ENCODE measurements around the gene KLHDC7A. TPM values are rescaled to one million over a fixed set of nuclear protein-coding genes. Genes with fewer than 3 reads are reported as not detected.

KLHDC7A gene
- total RNA-seq, 4 donors from 2014 or later = 0.48 to 7.6 (median 1.3) TPM

DNA sequence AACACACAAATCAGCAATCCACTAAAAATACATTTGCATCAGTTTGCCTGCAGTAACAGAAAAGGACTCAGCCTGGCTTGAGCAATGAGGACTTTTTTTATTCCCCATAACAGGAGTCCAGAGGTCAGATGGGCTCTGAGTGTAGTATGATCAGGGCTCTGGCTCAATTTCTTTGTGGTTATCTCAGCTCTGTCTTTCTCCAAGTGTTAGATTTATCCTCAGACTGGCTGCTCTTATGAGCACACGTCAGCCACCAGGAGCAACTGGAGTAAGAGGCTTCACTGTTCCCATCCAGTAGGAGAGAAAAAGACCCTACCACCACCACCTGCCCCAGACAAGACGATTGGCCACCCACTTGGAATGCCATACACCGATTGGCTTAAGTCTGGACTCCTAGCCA lies 36.2 kb upstream of the KLHDC7A start:
- intact Hi-C loops (cut with DNase I) = no loop called here
- TF ChIP-seq POLR2A (IDR thresholded peaks at IDR 0.05) = no peak
- TF ChIP-seq, protein P1, sequence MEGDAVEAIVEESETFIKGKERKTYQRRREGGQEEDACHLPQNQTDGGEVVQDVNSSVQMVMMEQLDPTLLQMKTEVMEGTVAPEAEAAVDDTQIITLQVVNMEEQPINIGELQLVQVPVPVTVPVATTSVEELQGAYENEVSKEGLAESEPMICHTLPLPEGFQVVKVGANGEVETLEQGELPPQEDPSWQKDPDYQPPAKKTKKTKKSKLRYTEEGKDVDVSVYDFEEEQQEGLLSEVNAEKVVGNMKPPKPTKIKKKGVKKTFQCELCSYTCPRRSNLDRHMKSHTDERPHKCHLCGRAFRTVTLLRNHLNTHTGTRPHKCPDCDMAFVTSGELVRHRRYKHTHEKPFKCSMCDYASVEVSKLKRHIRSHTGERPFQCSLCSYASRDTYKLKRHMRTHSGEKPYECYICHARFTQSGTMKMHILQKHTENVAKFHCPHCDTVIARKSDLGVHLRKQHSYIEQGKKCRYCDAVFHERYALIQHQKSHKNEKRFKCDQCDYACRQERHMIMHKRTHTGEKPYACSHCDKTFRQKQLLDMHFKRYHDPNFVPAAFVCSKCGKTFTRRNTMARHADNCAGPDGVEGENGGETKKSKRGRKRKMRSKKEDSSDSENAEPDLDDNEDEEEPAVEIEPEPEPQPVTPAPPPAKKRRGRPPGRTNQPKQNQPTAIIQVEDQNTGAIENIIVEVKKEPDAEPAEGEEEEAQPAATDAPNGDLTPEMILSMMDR (IDR thresholded peaks at IDR 0.05) = no peak
- 44 to 56% methylated on average over 3 of the region's 3 CpGs for WGBS, 2 donors

DNA sequence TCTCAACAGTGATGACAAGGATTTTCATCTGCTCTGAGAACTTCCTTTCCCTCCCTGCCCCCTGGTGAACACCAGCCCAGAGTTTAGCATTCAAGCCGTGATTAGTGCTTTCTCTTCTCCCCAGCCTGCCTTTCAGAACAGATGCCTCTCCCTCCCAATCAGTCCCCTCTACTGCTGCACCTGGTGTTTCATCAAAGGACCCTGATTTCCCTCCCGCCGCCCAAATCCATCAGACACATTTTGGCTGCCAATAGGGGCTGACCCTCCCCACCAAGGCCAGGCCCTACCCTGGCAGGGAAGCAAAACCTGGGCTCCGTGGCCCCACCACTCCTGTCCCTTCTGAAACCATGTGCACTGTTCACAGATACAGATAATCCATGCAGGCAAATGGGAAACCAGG lies 34.0 kb upstream of the KLHDC7A start:
- TF ChIP-seq POLR2A (IDR thresholded peaks at IDR 0.05) = no peak
- TF ChIP-seq, protein P1 (IDR thresholded peaks at IDR 0.05) = no peak
- no peaks in the 10 kb centered on the region for H3K9me3 ChIP-seq
- peaks cover 0 to 42% (median 0%) of the 10 kb centered on the region in 4 donors for H3K27me3 ChIP-seq
- 49 to 55% methylated on average over 2 to 4 of the region's 4 CpGs for WGBS, 2 donors
- intact Hi-C loops (cut with DNase I) = no loop called here
- no peaks in the 10 kb centered on the region for H3K36me3 ChIP-seq
- no peak overlapping the region for H3K4me3 ChIP-seq
- no peaks in the 10 kb centered on the region for H3K4me1 ChIP-seq
- no peak for DNase-seq
- H3K27ac ChIP-seq = no peak overlapping the region

More for the DNA sequence above, 36.2 kb upstream of the KLHDC7A start:
- DNase-seq = no peak
- Histone ChIP-seq H3K27me3 (peaks cover 0 to 38% (median 0%) of the 10 kb centered on the region in 4 donors), H3K27ac (no peak overlapping the region), H3K4me1 (peaks cover 0 to 15% (median 0%) of the 10 kb centered on the region in 3 donors), H3K4me3 (no peak overlapping the region), H3K36me3 (no peaks in the 10 kb centered on the region), H3K9me3 (no peaks in the 10 kb centered on the region)

DNA sequence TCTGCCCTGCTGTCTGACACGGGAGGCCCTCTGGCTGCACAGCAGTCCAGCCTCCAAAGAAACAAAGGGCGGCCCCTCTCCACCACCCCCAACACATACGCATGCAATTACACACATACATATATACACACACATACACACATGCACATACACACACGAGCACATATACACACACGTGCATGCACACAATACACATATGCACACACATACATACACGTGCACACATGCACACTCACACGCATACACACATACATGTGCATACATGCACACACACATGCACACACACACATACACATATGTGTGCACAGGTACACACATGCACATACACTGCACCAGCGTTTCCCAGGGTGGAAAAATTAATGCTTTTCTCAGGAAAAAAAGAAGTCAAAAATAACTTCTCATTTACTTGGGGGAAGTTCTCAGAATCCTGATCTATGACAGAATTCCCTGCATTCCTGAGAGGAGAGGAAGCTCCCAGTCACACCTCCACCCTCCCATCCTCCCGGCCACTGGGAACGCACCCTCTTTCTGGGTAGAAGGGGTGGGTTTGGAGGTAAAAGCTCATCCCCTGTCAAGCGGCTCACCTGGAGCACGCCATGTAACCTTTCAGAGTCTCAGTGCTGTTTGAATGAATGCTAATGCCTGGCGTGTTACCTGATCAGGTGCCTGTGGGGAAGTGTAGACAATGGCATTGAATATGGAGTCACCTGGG lies 33.1 kb upstream of the KLHDC7A start:
- Histone ChIP-seq H3K27ac (no peak overlapping the region), H3K4me1 (no peaks in the 10 kb centered on the region), H3K9me3 (no peaks in the 10 kb centered on the region), H3K27me3 (peaks cover 0 to 42% (median 0%) of the 10 kb centered on the region in 4 donors), H3K36me3 (no peaks in the 10 kb centered on the region), H3K4me3 (no peak overlapping the region)
- no peak for TF ChIP-seq POLR2A (IDR thresholded peaks at IDR 0.05)
- TF ChIP-seq, protein P1 (IDR thresholded peaks at IDR 0.05) = no peak
- intact Hi-C loops (cut with DNase I) = no loop called here
- no peak for DNase-seq
- WGBS, 2 donors = 77 to 84% methylated on average over 11 to 12 of the region's 13 CpGs

DNA sequence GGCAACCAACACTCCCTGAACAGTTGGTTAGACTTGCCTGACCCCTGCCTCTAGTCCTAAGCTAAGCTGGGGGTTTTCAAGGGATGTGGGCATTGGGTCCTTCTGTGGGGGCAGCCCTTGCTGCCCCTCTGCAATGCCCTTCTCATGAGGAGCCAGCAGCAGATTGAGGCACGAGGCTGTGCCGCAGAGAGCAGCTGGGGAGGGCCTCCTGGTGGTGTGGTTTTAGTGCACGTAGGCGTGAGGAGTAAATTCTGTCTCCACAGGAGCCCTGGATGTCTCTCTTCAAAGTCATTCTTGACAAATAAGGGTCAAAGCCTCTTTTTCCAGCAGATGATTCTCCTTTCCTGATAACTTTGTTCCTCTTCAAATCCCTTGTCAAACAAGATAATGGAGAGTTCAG lies 31.8 kb upstream of the KLHDC7A start:
- intact Hi-C loops (cut with DNase I) = no loop called here
- Histone ChIP-seq H3K27ac (no peak overlapping the region), H3K36me3 (no peaks in the 10 kb centered on the region), H3K4me1 (no peaks in the 10 kb centered on the region), H3K9me3 (no peaks in the 10 kb centered on the region), H3K4me3 (no peak overlapping the region), H3K27me3 (peaks cover 0 to 47% (median 0%) of the 10 kb centered on the region in 4 donors)
- no peak for DNase-seq
- TF ChIP-seq, protein P1 (IDR thresholded peaks at IDR 0.05) = no peak
- no peak for TF ChIP-seq POLR2A (IDR thresholded peaks at IDR 0.05)
- 26% methylated on average over 4 of the region's 4 CpGs; no CpG with 5 or more reads in 1 of the 2 donors for WGBS, 2 donors

DNA sequence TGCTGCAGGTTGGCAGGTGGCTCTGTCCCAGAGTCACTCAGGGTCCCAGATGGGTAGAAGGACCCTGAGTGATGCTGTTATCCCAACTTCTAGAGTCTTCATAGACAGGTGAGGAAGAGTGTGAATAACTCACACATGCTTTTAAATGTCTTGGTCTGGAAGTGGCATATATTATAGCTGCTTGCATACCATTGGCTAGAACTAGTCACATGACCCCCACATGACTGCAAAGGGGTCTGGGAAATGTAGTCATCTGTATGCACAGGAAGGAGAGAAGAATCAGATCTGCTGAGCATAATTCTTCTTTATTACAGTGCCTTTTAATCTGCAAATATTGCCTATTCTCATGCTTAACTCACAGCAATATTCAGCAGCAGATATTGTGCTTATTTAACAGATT lies 28.2 kb upstream of the KLHDC7A start:
- Histone ChIP-seq H3K4me3 (no peak overlapping the region), H3K27ac (no peak overlapping the region), H3K9me3 (no peaks in the 10 kb centered on the region), H3K4me1 (no peaks in the 10 kb centered on the region), H3K27me3 (peaks cover 0 to 51% (median 0%) of the 10 kb centered on the region in 4 donors), H3K36me3 (no peaks in the 10 kb centered on the region)
- TF ChIP-seq, protein P1 (IDR thresholded peaks at IDR 0.05) = no peak
- no peak for TF ChIP-seq POLR2A (IDR thresholded peaks at IDR 0.05)
- intact Hi-C loops (cut with DNase I) = no loop called here
- no peak for DNase-seq

All from esophagus squamous epithelium (tissue), 5 donors.